ENCODE results near the gene LCA5.
"Not testable (repeated sequence)": the region's sequence is repeated elsewhere in the genome, so short reads cannot be mapped to it uniquely, and the experiment has no call there.

LCA5 gene

GRCh38 chr6:79536954-79537747 lies at the start of gene LCA5:
Gene LCA5, minus strand, starts transcription at chr6:79537430. Its CDS starts 18,536 bp downstream, at chr6:79518894.
- DNase-seq (ENCODE audit: low spot score): peak; percentile 98

GRCh38 chr6:79586548-79586947 lies 49.3 kb upstream of the LCA5 start:
- peak; percentile 35 for DNase-seq (ENCODE audit: low spot score)

GRCh38 chr6:79584332-79584731 lies 47.1 kb upstream of the LCA5 start:
- no peak for DNase-seq (ENCODE audit: low spot score)

GRCh38 chr6:79577926-79578325 lies 40.7 kb upstream of the LCA5 start:
- not testable (repeated sequence) for DNase-seq (ENCODE audit: low spot score)

GRCh38 chr6:79574630-79575225 lies 37.5 kb upstream of the LCA5 start:
- peak; percentile 51 for DNase-seq (ENCODE audit: low spot score)

- DNase-seq (ENCODE audit: low spot score): no peak
These were observed 36.9 kb upstream of the LCA5 start for GRCh38 chr6:79574174-79574573.

- DNase-seq (ENCODE audit: low spot score): no peak
These were observed 33.8 kb upstream of the LCA5 start for GRCh38 chr6:79571030-79571367.

- DNase-seq (ENCODE audit: low spot score): peak; percentile 60
These were observed 33.1 kb upstream of the LCA5 start for GRCh38 chr6:79570129-79571029.

- no peak for DNase-seq (ENCODE audit: low spot score)
These were observed 31.8 kb upstream of the LCA5 start for GRCh38 chr6:79568996-79569395.

- DNase-seq (ENCODE audit: low spot score): no peak
These were observed 27.4 kb upstream of the LCA5 start for GRCh38 chr6:79564636-79565035.

GRCh38 chr6:79559706-79560105 lies 22.5 kb upstream of the LCA5 start:
- no peak for DNase-seq (ENCODE audit: low spot score)

- DNase-seq (ENCODE audit: low spot score): no peak
These were observed 20.6 kb upstream of the LCA5 start for GRCh38 chr6:79557673-79558467.

GRCh38 chr6:79554305-79554704 lies 17.1 kb upstream of the LCA5 start:
- DNase-seq (ENCODE audit: low spot score): no peak

GRCh38 chr6:79551401-79551800 lies 14.2 kb upstream of the LCA5 start:
- DNase-seq (ENCODE audit: low spot score): no peak

GRCh38 chr6:79548304-79548703 lies 11.1 kb upstream of the LCA5 start:
- DNase-seq (ENCODE audit: low spot score): no peak

- no peak for DNase-seq (ENCODE audit: low spot score)
These were observed 9.0 kb upstream of the LCA5 start for GRCh38 chr6:79546186-79546585.

- DNase-seq (ENCODE audit: low spot score): peak; percentile 98
These were observed 7.8 kb upstream of the LCA5 start for GRCh38 chr6:79544939-79545450.

- no peak for DNase-seq (ENCODE audit: low spot score)
These were observed 7.2 kb upstream of the LCA5 start for GRCh38 chr6:79544299-79544927.

GRCh38 chr6:79543886-79544285 lies 6.7 kb upstream of the LCA5 start:
- DNase-seq (ENCODE audit: low spot score): no peak

GRCh38 chr6:79543411-79543810 lies 6.2 kb upstream of the LCA5 start:
- no peak for DNase-seq (ENCODE audit: low spot score)

Measured in kidney capillary endothelial cell (primary cell).